Erythroblast (primary cell): ENCODE measurements around the gene TGM4.

ENCODE experiments used
- GATA1 ChIP-seq: IDR thresholded peaks from 2 replicates; pipeline ENCODE4 v1.6.1; 2011; ENCODE audit warnings: low read depth, mild to moderate bottlenecking, control low read depth, low read length, moderate library complexity
- POLR2A ChIP-seq: IDR thresholded peaks from 2 replicates; pipeline ENCODE4 v1.6.1; 2011; ENCODE audit warnings: mild to moderate bottlenecking, low read length

GRCh38 chr3:44865272-44866035 is 9.0 kb upstream of the TGM4 start:
- TF ChIP-seq POLR2A (no peak), GATA1 (no peak)
